Glomerular visceral epithelial cell (primary cell): ENCODE measurements around the gene ESYT2.
A peak's percentile ranks its signal among the peaks of the same experiment; 100 is the strongest.
"Not testable (repeated sequence)": the region's sequence is repeated elsewhere in the genome, so short reads cannot be mapped to it uniquely, and the experiment has no call there.

Experiments used
- DNase-seq: peaks from one replicate; pipeline ENCODE4 v3.0.0-alpha.2; 2016; ENCODE audit errors: extremely low spot score

Gene ESYT2

DNA sequence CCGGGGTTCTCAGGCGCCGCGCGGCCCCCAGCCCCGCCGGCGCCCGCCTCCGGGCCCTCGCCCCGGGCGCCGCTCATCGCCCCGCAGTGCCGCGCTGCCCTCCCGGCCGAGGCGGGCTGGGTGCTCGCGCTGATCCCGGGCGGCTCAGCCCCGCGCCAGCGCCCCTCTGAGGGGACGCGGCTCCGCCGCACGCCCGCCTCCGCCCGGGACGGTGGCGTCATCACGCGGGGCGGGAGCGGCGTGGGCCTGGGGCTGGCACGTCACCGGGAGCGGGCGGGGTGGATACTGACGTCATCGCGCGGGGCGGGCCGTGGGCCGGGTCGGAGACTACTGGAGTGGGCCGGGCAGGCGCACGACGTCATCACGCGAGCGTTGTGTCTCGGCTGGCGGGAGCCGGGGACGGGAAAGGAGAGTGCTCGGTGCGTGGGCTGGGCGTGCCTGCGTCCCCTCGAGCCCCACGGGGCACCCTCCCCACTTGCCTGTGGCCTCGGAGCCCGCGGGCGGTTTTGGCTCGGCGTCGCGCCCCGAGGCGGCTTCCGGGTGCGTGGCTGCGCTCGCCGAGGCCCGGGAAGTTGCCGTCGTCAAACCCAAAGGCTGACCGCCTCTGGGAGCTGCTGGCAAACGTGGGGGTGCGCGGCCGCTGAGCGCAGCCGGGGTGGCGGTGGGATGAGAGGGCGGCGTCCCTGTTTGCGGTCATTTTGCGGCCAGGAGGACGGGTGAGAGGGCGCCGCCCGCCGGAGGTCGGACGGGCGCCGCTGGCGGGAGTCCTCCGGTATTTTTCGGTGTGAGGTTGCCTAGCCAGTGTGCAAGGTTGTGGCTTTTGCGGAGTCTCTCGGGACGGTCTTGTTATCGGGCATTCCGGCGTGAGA lies at the start of gene ESYT2:
TSS of gene ESYT2 (minus strand) at position 168 of the 869 bp plus-strand sequence. CDS start at position 77, 91 bp downstream.
- peak; percentile 96 for DNase-seq

- DNase-seq, result not testable (repeated sequence)
Measured at GRCh38 chr7:158878151-158879079, 49.1 kb upstream of the ESYT2 start.

- DNase-seq, result no peak
Measured at GRCh38 chr7:158876984-158877383, 47.7 kb upstream of the ESYT2 start.

- DNase-seq, result no peak
Measured at GRCh38 chr7:158869876-158870275, 40.6 kb upstream of the ESYT2 start.

- no peak for DNase-seq
Measured at GRCh38 chr7:158868764-158869410, 39.6 kb upstream of the ESYT2 start.

DNA sequence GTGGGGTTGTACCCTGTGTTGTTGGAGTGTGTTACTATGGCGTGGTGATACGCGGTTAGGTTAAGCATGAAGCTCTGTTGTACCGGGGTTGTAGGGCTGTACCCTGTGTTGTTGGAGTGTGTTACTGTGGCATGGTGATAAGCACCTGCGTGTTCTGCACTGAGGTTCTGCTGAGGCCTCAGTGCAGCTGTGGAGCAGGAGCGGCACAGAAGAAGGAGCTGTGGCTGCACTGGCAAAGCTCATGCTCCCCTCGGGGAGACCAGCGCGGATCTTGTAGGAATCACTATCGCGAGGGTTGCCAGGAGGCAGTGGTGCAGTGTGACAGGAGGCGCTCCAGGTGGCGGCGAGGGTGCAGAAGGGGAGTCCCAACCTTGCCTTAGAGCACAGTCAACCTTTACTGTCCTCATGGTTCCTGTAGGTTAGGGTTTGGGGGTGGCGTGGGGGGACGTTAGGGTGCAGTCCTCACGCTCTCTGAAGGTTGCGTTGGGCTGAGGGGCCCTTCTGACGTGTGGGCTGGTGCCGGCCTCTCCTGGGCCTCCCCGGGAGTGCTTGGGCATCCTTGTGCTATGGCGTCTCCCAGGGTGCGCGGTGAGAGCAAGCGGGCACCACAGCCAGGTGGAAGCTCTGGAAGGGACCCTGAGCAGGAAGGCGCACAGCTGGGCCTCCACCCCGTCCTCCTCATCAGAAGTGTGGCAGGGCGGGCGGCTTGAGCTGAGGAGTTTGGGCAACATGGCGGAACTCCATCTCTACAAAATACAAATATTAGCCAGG lies 38.1 kb upstream of the ESYT2 start:
- no peak for DNase-seq

DNA sequence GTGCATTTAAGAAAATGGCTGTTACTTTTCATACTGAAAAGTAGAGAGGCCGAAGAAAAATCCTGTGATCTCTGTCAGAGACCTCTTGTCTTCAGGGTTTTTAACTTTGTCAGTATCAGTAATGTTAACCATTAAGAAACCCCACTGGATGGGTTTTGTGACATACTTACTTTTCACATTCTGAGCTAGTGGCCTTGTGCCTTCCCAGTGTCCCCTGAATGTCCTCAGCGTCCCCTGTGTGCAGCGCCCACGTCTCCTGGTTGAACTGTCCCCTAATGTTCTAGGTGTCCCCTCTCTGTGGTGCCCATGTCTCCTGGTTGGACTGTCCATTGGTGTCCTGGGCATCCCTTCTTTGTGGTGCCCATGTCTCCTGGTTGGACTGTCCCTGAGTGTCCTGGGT lies 36.7 kb upstream of the ESYT2 start:
- no peak for DNase-seq

- no peak for DNase-seq
Measured at GRCh38 chr7:158865462-158865922, 36.2 kb upstream of the ESYT2 start.

- no peak for DNase-seq
Measured at GRCh38 chr7:158864833-158865232, 35.5 kb upstream of the ESYT2 start.

GRCh38 chr7:158864507-158864820 lies 35.2 kb upstream of the ESYT2 start:
- DNase-seq, result no peak

- DNase-seq, result peak; percentile 82
Measured at GRCh38 chr7:158863611-158864506, 34.5 kb upstream of the ESYT2 start.

- not testable (repeated sequence) for DNase-seq
Measured at GRCh38 chr7:158862985-158863610, 33.8 kb upstream of the ESYT2 start.

DNA sequence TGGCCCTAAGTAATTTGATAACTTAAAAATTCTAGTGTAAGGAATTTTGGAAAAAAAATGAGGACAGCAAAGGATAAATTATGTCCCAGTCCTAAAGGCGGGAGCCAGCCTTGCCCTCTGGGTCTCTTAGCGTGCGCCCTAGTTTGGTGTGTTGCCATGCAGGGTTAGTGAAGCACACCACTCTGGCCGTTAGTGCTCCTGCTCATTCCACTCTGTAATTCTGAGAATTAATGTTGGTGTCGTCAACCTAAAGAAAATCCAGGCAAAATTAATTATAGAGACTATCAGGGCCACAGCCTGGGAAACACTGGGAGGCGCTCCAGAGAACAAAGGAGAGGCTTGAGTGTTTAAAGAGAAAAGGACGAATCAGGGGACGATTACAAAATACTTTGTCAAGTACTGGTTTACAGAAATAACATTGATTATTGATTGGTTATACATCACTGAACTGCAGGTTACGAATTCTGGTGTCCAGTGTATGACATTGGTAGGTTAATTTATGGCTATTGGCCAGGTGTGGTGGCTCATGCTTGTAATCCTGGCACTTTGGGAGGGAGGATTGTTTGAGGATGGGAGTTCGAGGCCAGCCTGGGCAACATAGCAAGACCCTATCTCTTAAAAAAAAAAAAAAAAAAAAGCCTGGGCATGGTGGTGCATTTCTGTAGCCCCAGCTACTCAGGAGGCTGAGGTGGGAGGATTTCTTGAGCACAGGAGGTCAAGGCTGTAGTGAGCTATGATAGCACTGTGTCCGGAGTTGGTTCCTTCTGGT lies 32.8 kb upstream of the ESYT2 start:
- DNase-seq, result no peak

- DNase-seq, result no peak
Measured at GRCh38 chr7:158861004-158861787, 31.9 kb upstream of the ESYT2 start.

- no peak for DNase-seq
Measured at GRCh38 chr7:158860394-158860793, 31.1 kb upstream of the ESYT2 start.

DNA sequence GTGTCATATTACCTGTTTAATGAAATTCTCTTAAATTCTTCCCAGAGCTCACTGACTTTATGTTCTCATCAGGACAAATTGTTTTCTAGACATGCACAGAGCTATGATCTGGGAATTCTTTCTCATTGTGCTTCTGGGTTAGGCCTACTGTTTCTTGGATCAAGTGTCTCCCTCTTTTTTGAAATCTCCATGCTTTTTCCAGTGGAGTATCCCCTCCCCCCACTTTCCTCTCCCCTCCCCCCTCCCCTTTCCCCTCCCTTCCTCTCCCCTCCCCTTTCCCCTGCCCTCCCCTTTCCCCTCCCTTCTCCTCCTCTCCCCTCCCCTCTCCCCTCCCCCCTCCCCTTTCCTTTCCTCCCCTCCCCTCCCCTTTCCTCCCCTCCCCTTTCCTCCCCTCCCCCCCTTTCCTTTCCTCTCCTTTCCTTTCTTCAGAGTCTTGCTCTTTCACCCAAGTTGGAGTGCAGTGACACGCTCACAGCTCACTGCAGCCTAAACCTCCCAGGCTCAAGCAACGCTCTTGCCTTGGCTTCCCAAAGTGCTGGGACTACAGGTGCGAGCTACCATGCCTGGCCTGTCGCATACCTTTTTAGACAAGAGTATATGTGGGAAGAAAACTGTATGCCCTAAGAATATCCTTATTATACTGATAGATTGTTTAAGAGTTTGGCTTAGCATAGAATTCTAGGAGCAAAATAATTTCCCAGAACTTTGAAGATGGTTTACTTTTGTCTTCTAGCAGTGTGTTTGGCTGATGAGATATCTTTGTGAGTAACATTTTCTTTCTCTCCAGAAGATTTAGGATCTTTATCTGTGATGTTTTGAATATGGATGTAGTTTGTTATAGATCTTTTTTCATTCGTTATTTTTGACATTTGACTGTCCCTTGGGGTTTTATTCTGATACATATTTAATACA lies 29.5 kb upstream of the ESYT2 start:
- DNase-seq, result no peak
